ENCODE measurements around the gene SLC35B2. TPM values are rescaled to one million over a fixed set of nuclear protein-coding genes. Genes with fewer than 3 reads are reported as not detected.

SLC35B2 gene
- total and polyA plus RNA-seq, 12 donors: 12.7 to 79.8 (median 55.6) TPM

GRCh38 chr6:44260451-44261297 is 3.3 kb upstream of the SLC35B2 start:
- DNase-seq: no peak
- TF ChIP-seq CTCF (IDR thresholded peaks at IDR 0.05): no peak
- no peak for TF ChIP-seq POLR2A (IDR thresholded peaks at IDR 0.05)
- WGBS, 4 donors: 88 to 92% (median 90%) methylated on average over 6 of the region's 6 CpGs
- Histone ChIP-seq H3K9me3 (replicated peaks in 1 of 3) (no peaks in the 10 kb centered on the region), H3K27ac (no peak overlapping the region), H3K4me3 (no peak overlapping the region), H3K4me1 (replicated peaks in 1 of 2) (peaks cover 33 to 43% of the 10 kb centered on the region in 2 donors), H3K36me3 (replicated peaks in 1 of 2) (peaks cover 0 to 6% of the 10 kb centered on the region in 2 donors), H3K27me3 (no peaks in the 10 kb centered on the region)
- intact Hi-C loops (cut with DNase I): no loop called here

- WGBS, 4 donors: 94 to 95% (median 94%) methylated on average over 4 to 8 of the region's 8 CpGs; no CpG with 5 or more reads in 1 of the 4 donors
- peaks cover 0 to 12% of the 10 kb centered on the region in 2 donors for H3K36me3 ChIP-seq (replicated peaks in 1 of 2)
- no peaks in the 10 kb centered on the region for H3K9me3 ChIP-seq (replicated peaks in 1 of 3)
- peaks cover 33 to 43% of the 10 kb centered on the region in 2 donors for H3K4me1 ChIP-seq (replicated peaks in 1 of 2)
- no peaks in the 10 kb centered on the region for H3K27me3 ChIP-seq
- no peak overlapping the region for H3K4me3 ChIP-seq
- intact Hi-C loops (cut with DNase I): no loop called here
- no peak overlapping the region for H3K27ac ChIP-seq
- DNase-seq: no peak
- TF ChIP-seq CTCF (IDR thresholded peaks at IDR 0.05): no peak
- TF ChIP-seq POLR2A (IDR thresholded peaks at IDR 0.05): no peak
Observed at GRCh38 chr6:44260011-44260410, 2.7 kb upstream of the SLC35B2 start.

- no peak for DNase-seq
- peaks cover 22 to 35% of the 10 kb centered on the region in 2 donors for H3K4me1 ChIP-seq (replicated peaks in 1 of 2)
- intact Hi-C loops (cut with DNase I): no loop called here
Observed at GRCh38 chr6:44258921-44259320, 1.6 kb upstream of the SLC35B2 start.

More at GRCh38 chr6:44258921-44259320, 1.6 kb upstream of the SLC35B2 start:
- no peak overlapping the region for H3K27ac ChIP-seq
- H3K27me3 ChIP-seq: no peaks in the 10 kb centered on the region
- H3K36me3 ChIP-seq (replicated peaks in 1 of 2): peaks cover 0 to 23% of the 10 kb centered on the region in 2 donors
- H3K9me3 ChIP-seq (replicated peaks in 1 of 3): no peaks in the 10 kb centered on the region
- WGBS, 4 donors: 86 to 97% (median 91%) methylated on average over 3 of the region's 3 CpGs
- H3K4me3 ChIP-seq: no peak overlapping the region
- TF ChIP-seq POLR2A (IDR thresholded peaks at IDR 0.05) (no peak), CTCF (IDR thresholded peaks at IDR 0.05) (no peak)
